ENCODE results near the gene PRKCA. TPM values are rescaled to one million over a fixed set of nuclear protein-coding genes. Genes with fewer than 3 reads are reported as not detected.

PRKCA gene
- total RNA-seq, 1 experiment from 2014 or later: 4.4 TPM

DNA sequence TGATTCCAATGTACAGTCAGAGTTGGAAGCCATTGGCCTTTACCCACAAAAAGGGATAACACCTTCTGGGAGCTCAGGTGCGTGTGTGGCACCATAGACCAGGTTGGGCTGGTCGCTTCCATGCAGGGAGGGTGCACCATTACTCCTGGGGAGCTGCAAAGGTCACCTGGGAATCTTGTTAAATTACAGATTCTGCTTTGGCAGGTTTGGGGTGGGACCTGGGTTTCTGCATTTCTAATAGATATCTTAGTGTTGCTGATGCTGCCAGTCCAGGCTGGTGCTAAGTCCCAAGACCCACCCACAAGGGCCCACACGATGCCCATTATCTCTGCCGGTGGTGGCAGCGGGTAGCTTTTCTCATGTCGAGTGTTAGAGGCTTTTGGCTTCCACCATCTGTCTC is 384.2 kb downstream of the PRKCA start:
- no peak overlapping the region for H3K4me3 ChIP-seq (ENCODE audit: low read length)
- no peak overlapping the region for H3K4me2 ChIP-seq (ENCODE audit: low read depth, low read length, poor library complexity, severe bottlenecking)
- H2AFZ ChIP-seq (ENCODE audit: low read length): no peak overlapping the region
- H3K4me1 ChIP-seq (ENCODE audit: low read length): peaks cover 18% of the 10 kb centered on the region
- H4K20me1 ChIP-seq (ENCODE audit: insufficient read depth, low read depth, low read length): no peaks in the 10 kb centered on the region
- no peaks in the 10 kb centered on the region for H3K36me3 ChIP-seq (ENCODE audit: insufficient read depth, low read length)
- no peak for DNase-seq
- no peaks in the 10 kb centered on the region for H3K27me3 ChIP-seq (ENCODE audit: low read length)
- no peak overlapping the region for H3K9ac ChIP-seq (ENCODE audit: low read length)
- no peaks in the 10 kb centered on the region for H3K9me3 ChIP-seq (ENCODE audit: low read length)
- no peaks in the 10 kb centered on the region for H3K79me2 ChIP-seq (ENCODE audit: low read length)
- no peaks in the 10 kb centered on the region for H3K9me2 ChIP-seq (replicated peaks; ENCODE audit: insufficient read depth, low read length)
- H3K27ac ChIP-seq (ENCODE audit: low read length): no peak overlapping the region

DNA sequence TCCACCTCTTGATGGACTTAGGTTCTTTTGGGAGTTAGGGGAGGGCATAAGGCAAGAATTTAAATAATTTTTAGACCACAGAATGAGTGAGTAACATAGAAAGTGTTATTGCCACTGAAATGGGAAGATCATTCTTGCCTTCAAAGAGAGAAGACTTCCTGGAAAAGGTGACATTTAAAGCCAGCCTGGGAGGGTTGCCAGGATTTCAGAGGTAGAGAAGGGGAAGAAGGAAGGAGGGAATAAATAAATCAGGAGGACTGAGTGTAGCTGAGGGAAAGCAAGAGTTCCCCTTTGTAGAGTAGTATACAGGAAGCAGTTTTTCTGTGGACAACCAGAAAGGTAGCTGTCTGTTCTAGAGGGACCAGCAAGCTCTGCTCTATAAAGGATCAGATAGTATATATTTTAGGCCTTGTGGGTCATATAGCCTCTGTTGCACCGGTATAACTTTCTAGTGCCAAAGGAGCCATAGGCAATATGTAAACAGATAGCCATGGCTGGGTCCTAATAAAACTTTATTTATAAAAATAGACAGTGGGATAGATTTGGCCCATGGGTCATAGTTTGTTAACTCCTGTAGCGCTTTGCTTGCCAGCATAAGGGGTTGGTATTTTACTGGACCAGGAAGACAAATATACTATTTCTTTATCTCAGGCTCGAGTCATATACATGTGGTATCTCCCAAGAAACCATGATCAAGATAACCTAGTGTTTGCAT is 385.3 kb downstream of the PRKCA start:
- H3K4me1 ChIP-seq (ENCODE audit: low read length): peaks cover 25% of the 10 kb centered on the region
- DNase-seq: no peak
- no peaks in the 10 kb centered on the region for H3K9me3 ChIP-seq (ENCODE audit: low read length)
- no peaks in the 10 kb centered on the region for H4K20me1 ChIP-seq (ENCODE audit: insufficient read depth, low read depth, low read length)
- no peak overlapping the region for H3K4me3 ChIP-seq (ENCODE audit: low read length)
- H3K79me2 ChIP-seq (ENCODE audit: low read length): no peaks in the 10 kb centered on the region
- H2AFZ ChIP-seq (ENCODE audit: low read length): no peak overlapping the region
- H3K4me2 ChIP-seq (ENCODE audit: low read depth, low read length, poor library complexity, severe bottlenecking): no peak overlapping the region
- H3K9me2 ChIP-seq (replicated peaks; ENCODE audit: insufficient read depth, low read length): no peaks in the 10 kb centered on the region
- no peak overlapping the region for H3K9ac ChIP-seq (ENCODE audit: low read length)
- H3K27me3 ChIP-seq (ENCODE audit: low read length): no peaks in the 10 kb centered on the region
- no peaks in the 10 kb centered on the region for H3K36me3 ChIP-seq (ENCODE audit: insufficient read depth, low read length)
- no peak overlapping the region for H3K27ac ChIP-seq (ENCODE audit: low read length)

DNA sequence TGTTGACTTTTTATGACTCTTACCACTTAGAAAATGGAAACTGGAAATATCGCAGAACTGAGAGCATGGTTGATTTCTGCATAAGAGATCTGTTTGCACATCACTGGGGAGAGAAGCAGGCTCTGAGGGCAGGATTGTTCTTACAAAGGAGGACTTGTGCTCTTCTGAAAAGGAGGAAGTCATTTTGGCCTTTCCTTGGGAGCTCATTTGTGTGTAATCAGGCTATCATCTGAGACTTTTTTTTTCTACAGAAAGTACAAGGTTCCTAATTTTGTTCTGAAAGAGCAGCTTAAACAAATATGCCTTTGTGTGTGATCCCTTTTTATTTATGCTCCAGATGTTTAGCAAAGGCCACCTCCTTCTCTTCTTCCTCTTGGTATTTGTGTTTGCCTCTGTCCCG is 386.8 kb downstream of the PRKCA start:
- no peak overlapping the region for H3K9ac ChIP-seq (ENCODE audit: low read length)
- no peaks in the 10 kb centered on the region for H4K20me1 ChIP-seq (ENCODE audit: insufficient read depth, low read depth, low read length)
- H3K36me3 ChIP-seq (ENCODE audit: insufficient read depth, low read length): no peaks in the 10 kb centered on the region
- DNase-seq: peak; percentile 45
- H3K9me3 ChIP-seq (ENCODE audit: low read length): no peaks in the 10 kb centered on the region
- H3K9me2 ChIP-seq (replicated peaks; ENCODE audit: insufficient read depth, low read length): no peaks in the 10 kb centered on the region
- no peak overlapping the region for H2AFZ ChIP-seq (ENCODE audit: low read length)
- H3K4me3 ChIP-seq (ENCODE audit: low read length): no peak overlapping the region
- H3K27ac ChIP-seq (ENCODE audit: low read length): no peak overlapping the region
- no peaks in the 10 kb centered on the region for H3K79me2 ChIP-seq (ENCODE audit: low read length)
- H3K4me1 ChIP-seq (ENCODE audit: low read length): peaks cover 25% of the 10 kb centered on the region
- H3K4me2 ChIP-seq (ENCODE audit: low read depth, low read length, poor library complexity, severe bottlenecking): peak overlapping the region; percentile 47
- no peaks in the 10 kb centered on the region for H3K27me3 ChIP-seq (ENCODE audit: low read length)

DNA sequence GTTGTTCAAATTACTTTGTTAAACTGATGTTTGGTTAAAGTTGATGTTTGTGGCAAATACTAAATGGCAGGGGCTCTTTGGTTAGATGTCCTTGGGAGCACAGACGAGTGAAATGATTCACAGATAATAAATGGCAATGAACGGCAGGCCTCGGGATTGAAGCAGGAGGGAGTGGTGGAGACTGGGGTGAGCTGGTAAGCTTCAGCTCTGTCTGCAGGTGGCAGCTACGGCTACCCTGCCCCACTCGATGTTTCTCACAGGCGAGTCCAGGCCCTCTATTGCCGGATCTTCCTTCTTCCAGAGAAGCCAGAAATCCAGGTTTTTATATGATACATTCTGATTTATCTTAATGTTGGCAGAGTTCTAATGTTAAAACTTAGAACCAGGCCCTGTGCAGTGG is 387.8 kb downstream of the PRKCA start:
- Histone ChIP-seq H2AFZ (ENCODE audit: low read length) (no peak overlapping the region), H3K4me3 (ENCODE audit: low read length) (no peak overlapping the region), H4K20me1 (ENCODE audit: insufficient read depth, low read depth, low read length) (no peaks in the 10 kb centered on the region), H3K9me3 (ENCODE audit: low read length) (no peaks in the 10 kb centered on the region), H3K9me2 (replicated peaks; ENCODE audit: insufficient read depth, low read length) (no peaks in the 10 kb centered on the region), H3K4me2 (ENCODE audit: low read depth, low read length, poor library complexity, severe bottlenecking) (no peak overlapping the region), H3K4me1 (ENCODE audit: low read length) (peaks cover 25% of the 10 kb centered on the region), H3K9ac (ENCODE audit: low read length) (no peak overlapping the region), H3K79me2 (ENCODE audit: low read length) (no peaks in the 10 kb centered on the region), H3K36me3 (ENCODE audit: insufficient read depth, low read length) (no peaks in the 10 kb centered on the region), H3K27me3 (ENCODE audit: low read length) (no peaks in the 10 kb centered on the region), H3K27ac (ENCODE audit: low read length) (no peak overlapping the region)
- no peak for DNase-seq

DNA sequence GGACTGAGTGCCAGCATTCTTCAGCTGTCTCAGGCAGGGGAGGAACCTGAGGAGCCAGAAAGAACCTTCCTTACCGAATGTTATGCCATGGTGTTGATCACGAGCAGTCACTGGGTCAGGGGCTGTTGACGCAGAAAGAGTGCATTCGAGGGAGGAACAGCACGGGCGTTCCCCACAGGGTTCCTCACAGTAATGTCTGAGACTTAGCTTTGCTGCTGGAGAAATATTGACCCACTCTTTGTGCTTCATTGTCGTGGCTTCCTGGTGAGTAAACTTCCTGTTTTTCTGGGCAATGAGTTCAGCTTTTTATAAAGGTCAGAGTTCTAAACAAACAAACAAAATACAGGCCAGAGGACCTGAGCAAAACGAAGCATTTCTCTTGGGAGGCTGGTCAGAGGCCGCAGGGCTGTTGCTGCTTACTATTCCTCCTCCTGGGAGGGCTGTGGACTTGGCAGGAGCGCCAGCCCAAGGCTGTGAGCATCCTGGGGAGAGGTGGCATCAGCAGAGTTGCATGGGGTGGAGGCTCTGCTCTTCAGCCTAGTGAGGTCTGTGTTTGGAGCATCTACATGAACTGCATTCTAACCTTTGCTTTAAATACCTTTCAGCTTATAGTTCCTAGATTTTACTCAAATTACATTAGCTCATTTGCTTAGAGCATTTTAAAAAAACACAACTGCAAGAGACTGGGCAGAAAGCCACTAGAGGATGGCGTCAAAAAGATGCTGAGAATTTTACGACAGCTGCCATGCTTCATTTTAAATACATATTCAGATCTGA is 389.4 kb downstream of the PRKCA start:
- no peak overlapping the region for H3K27ac ChIP-seq (ENCODE audit: low read length)
- DNase-seq: no peak
- H3K9me3 ChIP-seq (ENCODE audit: low read length): no peaks in the 10 kb centered on the region
- no peak overlapping the region for H3K9ac ChIP-seq (ENCODE audit: low read length)
- H3K4me2 ChIP-seq (ENCODE audit: low read depth, low read length, poor library complexity, severe bottlenecking): no peak overlapping the region
- no peaks in the 10 kb centered on the region for H3K27me3 ChIP-seq (ENCODE audit: low read length)
- no peaks in the 10 kb centered on the region for H3K9me2 ChIP-seq (replicated peaks; ENCODE audit: insufficient read depth, low read length)
- H3K4me1 ChIP-seq (ENCODE audit: low read length): peaks cover 25% of the 10 kb centered on the region
- H2AFZ ChIP-seq (ENCODE audit: low read length): no peak overlapping the region
- H4K20me1 ChIP-seq (ENCODE audit: insufficient read depth, low read depth, low read length): no peaks in the 10 kb centered on the region
- H3K36me3 ChIP-seq (ENCODE audit: insufficient read depth, low read length): no peaks in the 10 kb centered on the region
- no peaks in the 10 kb centered on the region for H3K79me2 ChIP-seq (ENCODE audit: low read length)
- H3K4me3 ChIP-seq (ENCODE audit: low read length): no peak overlapping the region

DNA sequence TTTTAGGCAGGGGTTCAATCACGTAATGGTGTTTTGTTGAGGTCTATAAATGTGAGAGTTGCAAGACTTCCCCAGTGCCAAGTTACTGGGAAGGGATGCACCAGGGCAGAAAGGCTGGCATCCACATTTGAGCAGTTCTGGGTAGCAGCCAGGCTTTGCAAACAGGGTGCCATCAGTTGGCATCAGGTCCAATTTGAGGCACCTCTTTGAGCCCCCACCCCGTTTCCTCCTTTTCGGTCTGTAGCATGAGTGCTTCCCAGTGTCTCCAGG is 389.9 kb downstream of the PRKCA start:
- H3K79me2 ChIP-seq (ENCODE audit: low read length): no peaks in the 10 kb centered on the region
- H3K27ac ChIP-seq (ENCODE audit: low read length): no peak overlapping the region
- H3K9me3 ChIP-seq (ENCODE audit: low read length): no peaks in the 10 kb centered on the region
- H2AFZ ChIP-seq (ENCODE audit: low read length): no peak overlapping the region
- no peak overlapping the region for H3K4me2 ChIP-seq (ENCODE audit: low read depth, low read length, poor library complexity, severe bottlenecking)
- no peaks in the 10 kb centered on the region for H3K9me2 ChIP-seq (replicated peaks; ENCODE audit: insufficient read depth, low read length)
- H3K4me1 ChIP-seq (ENCODE audit: low read length): peaks cover 25% of the 10 kb centered on the region
- no peak for DNase-seq
- no peaks in the 10 kb centered on the region for H3K27me3 ChIP-seq (ENCODE audit: low read length)
- no peak overlapping the region for H3K9ac ChIP-seq (ENCODE audit: low read length)
- H3K36me3 ChIP-seq (ENCODE audit: insufficient read depth, low read length): no peaks in the 10 kb centered on the region
- H3K4me3 ChIP-seq (ENCODE audit: low read length): no peak overlapping the region
- no peaks in the 10 kb centered on the region for H4K20me1 ChIP-seq (ENCODE audit: insufficient read depth, low read depth, low read length)

DNA sequence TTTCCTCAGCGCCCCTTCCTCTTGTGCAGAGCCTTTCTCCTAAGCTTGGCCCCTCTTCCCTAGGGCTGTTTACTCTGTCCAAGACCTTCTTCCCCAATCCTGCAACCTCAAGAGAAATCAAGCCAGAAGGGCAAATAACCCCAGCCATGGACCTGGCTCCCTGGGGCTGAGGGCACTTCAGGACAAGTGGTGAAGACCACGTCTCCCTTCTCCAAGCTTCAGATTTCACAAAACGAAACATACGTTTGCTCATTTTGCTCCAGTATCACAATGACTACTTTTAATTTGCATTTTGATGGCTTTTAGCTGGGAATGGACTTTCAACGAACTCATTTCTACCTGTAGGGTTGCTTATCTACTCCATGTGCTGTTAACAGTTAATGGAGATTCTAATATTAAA is 392.7 kb downstream of the PRKCA start:
- peaks cover 8% of the 10 kb centered on the region; the same call in 1 of the 2 replicates for H3K9me3 ChIP-seq (ENCODE audit: low read length)
- no peaks in the 10 kb centered on the region for H3K79me2 ChIP-seq (ENCODE audit: low read length)
- H3K4me3 ChIP-seq (ENCODE audit: low read length): no peak overlapping the region
- H4K20me1 ChIP-seq (ENCODE audit: insufficient read depth, low read depth, low read length): no peaks in the 10 kb centered on the region
- H2AFZ ChIP-seq (ENCODE audit: low read length): no peak overlapping the region
- H3K4me1 ChIP-seq (ENCODE audit: low read length): peaks cover 12% of the 10 kb centered on the region
- H3K4me2 ChIP-seq (ENCODE audit: low read depth, low read length, poor library complexity, severe bottlenecking): no peak overlapping the region
- H3K9me2 ChIP-seq (replicated peaks; ENCODE audit: insufficient read depth, low read length): no peaks in the 10 kb centered on the region
- H3K27me3 ChIP-seq (ENCODE audit: low read length): no peaks in the 10 kb centered on the region
- no peaks in the 10 kb centered on the region for H3K36me3 ChIP-seq (ENCODE audit: insufficient read depth, low read length)
- no peak overlapping the region for H3K9ac ChIP-seq (ENCODE audit: low read length)
- DNase-seq: no peak
- no peak overlapping the region for H3K27ac ChIP-seq (ENCODE audit: low read length)

DNA sequence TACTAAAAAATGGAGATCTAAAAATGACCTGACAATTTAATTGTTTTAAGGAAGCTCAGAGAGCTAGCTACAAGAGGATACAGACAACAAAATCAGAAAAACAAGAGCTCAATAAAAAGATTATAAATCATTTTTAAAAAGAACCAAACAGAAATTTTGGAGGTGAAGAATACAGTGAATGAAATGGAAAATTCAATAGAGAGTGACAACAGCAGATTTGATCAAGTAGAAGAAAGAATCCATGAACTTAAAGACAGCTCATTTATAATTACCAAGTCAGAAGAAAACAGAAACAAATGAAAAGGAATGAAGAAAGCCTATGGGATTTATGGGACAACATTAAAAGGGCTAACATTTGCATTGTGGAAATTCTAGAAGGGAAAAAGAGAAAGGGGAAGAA is 395.9 kb downstream of the PRKCA start:
- Histone ChIP-seq H3K4me3 (ENCODE audit: low read length) (no peak overlapping the region), H3K4me2 (ENCODE audit: low read depth, low read length, poor library complexity, severe bottlenecking) (no peak overlapping the region), H3K4me1 (ENCODE audit: low read length) (no peaks in the 10 kb centered on the region), H4K20me1 (ENCODE audit: insufficient read depth, low read depth, low read length) (no peaks in the 10 kb centered on the region), H3K9ac (ENCODE audit: low read length) (no peak overlapping the region), H3K9me2 (replicated peaks; ENCODE audit: insufficient read depth, low read length) (no peaks in the 10 kb centered on the region), H3K36me3 (ENCODE audit: insufficient read depth, low read length) (no peaks in the 10 kb centered on the region), H2AFZ (ENCODE audit: low read length) (no peak overlapping the region), H3K9me3 (ENCODE audit: low read length) (peaks cover 12% of the 10 kb centered on the region; the same call in 1 of the 2 replicates), H3K79me2 (ENCODE audit: low read length) (no peaks in the 10 kb centered on the region), H3K27ac (ENCODE audit: low read length) (no peak overlapping the region), H3K27me3 (ENCODE audit: low read length) (no peaks in the 10 kb centered on the region)
- DNase-seq: no peak

All from Karpas-422 (cell line).